Coronary artery (tissue), 2 donors: Measurements from ENCODE around the gene SAFB2.

Experiments used
- DNase-seq: peaks from one replicate; pipeline ENCODE4 v3.0.0-alpha.2; 2017; ENCODE audit warnings: low spot score
- H3K27ac ChIP-seq, 2 donors: fragments of 200-600 bp; sonication (generic); one replicate each; pipeline ENCODE4 v1.5.1; 2016 to 2019
- H3K4me3 ChIP-seq: fragments of 200-600 bp; sonication (generic); 2 replicates; pipeline ENCODE4 v1.5.1; 2016; ENCODE audit warnings: mild to moderate bottlenecking, moderate library complexity
- TF ChIP-seq, protein P1 (sequence below): fragments of 200-600 bp; sonication (generic); IDR thresholded peaks from one replicate; pipeline ENCODE4 v1.5.1; 2019; ENCODE audit warnings: antibody characterized with exemption

SAFB2 gene

DNA sequence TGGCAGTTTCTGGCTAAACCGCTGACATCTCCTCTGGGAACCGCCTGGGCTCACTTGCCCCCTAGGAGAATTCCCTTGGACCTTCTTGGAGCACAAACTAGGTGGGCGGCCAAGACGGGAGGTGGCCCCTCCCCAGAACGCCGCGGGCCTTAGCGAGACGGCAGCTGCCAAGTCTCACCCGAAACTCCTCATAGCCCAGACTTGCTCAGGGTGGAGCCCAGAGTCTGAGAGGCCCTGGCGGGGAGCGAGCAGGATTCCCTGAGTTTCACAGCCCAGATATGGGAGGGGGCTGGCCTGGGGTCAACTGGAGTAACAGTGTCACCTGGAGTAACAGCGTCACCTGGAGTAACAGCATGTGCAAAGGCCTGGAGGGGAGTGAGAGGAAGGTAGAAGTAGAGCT, 64.9 kb downstream of the SAFB2 start:
- H3K4me3 ChIP-seq = no peak overlapping the region
- DNase-seq = no peak
- no peak overlapping the region for H3K27ac ChIP-seq
- TF ChIP-seq, protein P1, sequence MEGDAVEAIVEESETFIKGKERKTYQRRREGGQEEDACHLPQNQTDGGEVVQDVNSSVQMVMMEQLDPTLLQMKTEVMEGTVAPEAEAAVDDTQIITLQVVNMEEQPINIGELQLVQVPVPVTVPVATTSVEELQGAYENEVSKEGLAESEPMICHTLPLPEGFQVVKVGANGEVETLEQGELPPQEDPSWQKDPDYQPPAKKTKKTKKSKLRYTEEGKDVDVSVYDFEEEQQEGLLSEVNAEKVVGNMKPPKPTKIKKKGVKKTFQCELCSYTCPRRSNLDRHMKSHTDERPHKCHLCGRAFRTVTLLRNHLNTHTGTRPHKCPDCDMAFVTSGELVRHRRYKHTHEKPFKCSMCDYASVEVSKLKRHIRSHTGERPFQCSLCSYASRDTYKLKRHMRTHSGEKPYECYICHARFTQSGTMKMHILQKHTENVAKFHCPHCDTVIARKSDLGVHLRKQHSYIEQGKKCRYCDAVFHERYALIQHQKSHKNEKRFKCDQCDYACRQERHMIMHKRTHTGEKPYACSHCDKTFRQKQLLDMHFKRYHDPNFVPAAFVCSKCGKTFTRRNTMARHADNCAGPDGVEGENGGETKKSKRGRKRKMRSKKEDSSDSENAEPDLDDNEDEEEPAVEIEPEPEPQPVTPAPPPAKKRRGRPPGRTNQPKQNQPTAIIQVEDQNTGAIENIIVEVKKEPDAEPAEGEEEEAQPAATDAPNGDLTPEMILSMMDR = no peak

DNA sequence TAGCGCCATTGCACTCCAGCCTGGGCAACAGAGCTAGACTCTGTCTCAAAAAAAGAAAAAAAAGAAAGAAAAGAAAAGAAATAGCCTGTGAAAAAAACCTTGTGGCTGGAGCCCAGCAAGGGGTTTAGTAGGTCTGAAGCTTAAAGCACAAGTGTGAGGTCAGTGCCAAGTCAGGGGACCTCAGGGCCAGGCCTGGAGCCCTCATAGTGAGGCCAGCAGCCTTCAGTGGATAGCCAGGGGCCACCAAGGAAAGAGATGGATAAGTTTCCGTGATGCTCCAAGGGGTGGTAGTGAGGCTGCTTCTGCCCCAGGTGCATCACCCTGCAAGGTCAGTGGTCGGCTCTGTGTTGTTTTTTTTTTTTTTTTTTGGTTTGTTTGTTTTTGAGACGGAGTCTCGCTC, 67.7 kb downstream of the SAFB2 start:
- TF ChIP-seq, protein P1 = no peak
- no peak overlapping the region for H3K27ac ChIP-seq
- no peak for DNase-seq

DNA sequence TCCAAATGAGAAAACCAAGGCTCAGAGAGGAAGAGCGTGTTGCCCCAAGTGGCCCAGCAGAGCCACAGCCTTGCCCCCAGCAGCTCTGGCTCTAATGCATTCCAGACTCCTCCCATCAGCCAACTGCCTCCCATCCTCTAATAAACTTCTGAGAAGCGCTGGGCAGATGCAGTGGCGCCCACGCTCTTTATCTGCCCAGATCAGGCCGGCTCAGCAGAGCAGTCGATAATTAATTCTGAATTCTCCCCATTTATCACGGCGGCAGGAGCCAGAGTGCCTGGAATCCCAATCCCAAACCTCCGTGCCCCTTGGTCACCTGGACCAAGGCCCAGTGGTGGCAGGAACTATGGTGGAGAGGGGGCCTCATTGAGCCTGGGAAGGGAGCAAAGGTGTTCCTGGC, 68.7 kb downstream of the SAFB2 start:
- Histone ChIP-seq H3K27ac (no peak overlapping the region), H3K4me3 (no peak overlapping the region)
- DNase-seq = no peak
- TF ChIP-seq, protein P1 = no peak

More for the DNA sequence above, 67.7 kb downstream of the SAFB2 start:
- no peak overlapping the region for H3K4me3 ChIP-seq

DNA sequence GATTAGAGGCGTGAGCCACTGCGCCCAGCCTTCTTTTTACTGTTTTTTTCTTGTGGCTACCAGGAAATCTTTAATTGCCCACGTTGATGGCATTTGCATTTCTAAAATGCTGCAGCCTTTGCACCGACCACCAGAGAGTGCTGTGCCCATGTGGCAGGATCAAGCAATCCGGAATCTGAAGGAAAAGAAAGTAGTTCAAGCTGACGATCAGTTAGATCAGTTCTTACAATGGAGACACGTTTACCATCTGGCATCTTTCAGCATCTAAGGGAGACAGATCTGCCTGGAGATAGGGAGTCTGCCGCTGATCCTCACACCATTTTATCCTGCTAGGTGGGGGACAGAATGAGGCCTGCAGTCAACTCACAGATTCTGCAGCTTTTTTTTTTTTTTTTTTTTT, 74.7 kb downstream of the SAFB2 start:
- Histone ChIP-seq H3K4me3 (no peak overlapping the region), H3K27ac (no peak overlapping the region)
- no peak for DNase-seq
- TF ChIP-seq, protein P1 = no peak

GRCh38 chr19:5545984-5546383, 76.6 kb downstream of the SAFB2 start:
- TF ChIP-seq, protein P1 = no peak
- Histone ChIP-seq H3K4me3 (no peak overlapping the region), H3K27ac (no peak overlapping the region)
- no peak for DNase-seq

DNA sequence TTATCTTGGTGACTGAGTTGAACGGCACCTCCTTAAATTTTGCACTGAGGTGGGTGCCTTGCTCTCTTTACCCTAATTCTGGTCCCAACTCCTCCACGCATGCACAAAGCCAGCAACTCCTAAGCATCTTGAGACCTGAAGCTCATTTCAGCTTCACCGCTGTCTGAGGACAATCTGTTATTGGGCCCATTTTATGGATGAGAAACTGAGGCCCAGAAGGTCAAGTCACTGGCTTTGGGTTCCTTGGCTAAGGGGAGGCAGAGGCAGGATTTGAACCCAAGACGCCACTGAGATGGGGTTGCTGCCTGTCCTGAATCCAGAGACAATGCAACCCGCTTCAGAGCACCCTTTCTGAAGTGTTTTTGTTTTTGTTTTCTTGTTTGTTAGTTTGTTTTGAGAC, 77.5 kb downstream of the SAFB2 start:
- no peak overlapping the region for H3K27ac ChIP-seq
- no peak for DNase-seq
- H3K4me3 ChIP-seq = no peak overlapping the region
- TF ChIP-seq, protein P1 = no peak

DNA sequence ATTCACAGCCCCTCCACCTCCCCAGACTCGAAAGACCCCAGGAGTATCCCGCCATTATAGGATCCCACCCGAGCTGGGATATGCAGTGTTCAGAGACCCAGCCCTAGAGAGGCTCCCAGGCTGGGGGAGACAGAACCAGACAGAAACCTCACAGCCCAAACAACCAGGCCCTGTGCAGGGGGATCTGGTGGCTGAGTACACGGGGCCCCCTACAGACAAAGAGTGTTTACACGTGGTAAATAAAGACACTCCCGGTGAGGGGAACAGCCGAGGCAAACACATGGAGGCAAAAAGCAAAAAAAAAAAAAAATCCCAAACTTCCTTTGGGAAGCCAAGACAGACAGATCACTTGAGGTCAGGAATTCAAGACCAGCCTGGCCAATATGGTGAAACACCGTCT, 79.9 kb downstream of the SAFB2 start:
- DNase-seq = no peak
- Histone ChIP-seq H3K4me3 (no peak overlapping the region), H3K27ac (no peak overlapping the region)
- TF ChIP-seq, protein P1 = no peak
